HUES64 (cell line): ENCODE measurements around the gene CDPF1.
"Not testable (repeated sequence)": the region's sequence is repeated elsewhere in the genome, so short reads cannot be mapped to it uniquely, and the experiment has no call there.

Experiments used
- H3K27ac ChIP-seq: 2 replicates; pipeline ENCODE4 v1.7.0; 2013; ENCODE audit warnings: low read depth, low read length, inconsistent platforms
- H3K27me3 ChIP-seq: 2 replicates; pipeline ENCODE4 v1.6.1; 2013; ENCODE audit warnings: mild to moderate bottlenecking, low read length; ENCODE audit not compliant: insufficient read depth
- H3K36me3 ChIP-seq: 2 replicates; pipeline ENCODE4 v1.6.1; 2013; ENCODE audit warnings: mild to moderate bottlenecking, low read length; ENCODE audit not compliant: insufficient read depth
- H3K4me1 ChIP-seq: 2 replicates; pipeline ENCODE4 v1.6.1; 2013; ENCODE audit warnings: mild to moderate bottlenecking, low read length, moderate library complexity; ENCODE audit not compliant: insufficient read depth
- H3K4me3 ChIP-seq: 2 replicates; pipeline ENCODE4 v1.5.1; 2013; ENCODE audit warnings: mild to moderate bottlenecking, low read length, moderate library complexity
- H3K9ac ChIP-seq: 2 replicates; pipeline ENCODE4 v1.6.1; 2013; ENCODE audit warnings: mild to moderate bottlenecking, low read depth, low read length
- H3K9me3 ChIP-seq: 2 replicates; pipeline ENCODE4 v1.6.1; 2013; ENCODE audit warnings: low read depth, low read length; ENCODE audit not compliant: insufficient read depth
- WGBS: fragments of 150-250, 120-280 bp; methylation state at CpG from one replicate; pipeline ENCODE4 v1.1.7; 2013; ENCODE audit warnings: missing lambda C conversion rate; 5-methylcytosine and 5-hydroxymethylcytosine counted together

Gene CDPF1

DNA sequence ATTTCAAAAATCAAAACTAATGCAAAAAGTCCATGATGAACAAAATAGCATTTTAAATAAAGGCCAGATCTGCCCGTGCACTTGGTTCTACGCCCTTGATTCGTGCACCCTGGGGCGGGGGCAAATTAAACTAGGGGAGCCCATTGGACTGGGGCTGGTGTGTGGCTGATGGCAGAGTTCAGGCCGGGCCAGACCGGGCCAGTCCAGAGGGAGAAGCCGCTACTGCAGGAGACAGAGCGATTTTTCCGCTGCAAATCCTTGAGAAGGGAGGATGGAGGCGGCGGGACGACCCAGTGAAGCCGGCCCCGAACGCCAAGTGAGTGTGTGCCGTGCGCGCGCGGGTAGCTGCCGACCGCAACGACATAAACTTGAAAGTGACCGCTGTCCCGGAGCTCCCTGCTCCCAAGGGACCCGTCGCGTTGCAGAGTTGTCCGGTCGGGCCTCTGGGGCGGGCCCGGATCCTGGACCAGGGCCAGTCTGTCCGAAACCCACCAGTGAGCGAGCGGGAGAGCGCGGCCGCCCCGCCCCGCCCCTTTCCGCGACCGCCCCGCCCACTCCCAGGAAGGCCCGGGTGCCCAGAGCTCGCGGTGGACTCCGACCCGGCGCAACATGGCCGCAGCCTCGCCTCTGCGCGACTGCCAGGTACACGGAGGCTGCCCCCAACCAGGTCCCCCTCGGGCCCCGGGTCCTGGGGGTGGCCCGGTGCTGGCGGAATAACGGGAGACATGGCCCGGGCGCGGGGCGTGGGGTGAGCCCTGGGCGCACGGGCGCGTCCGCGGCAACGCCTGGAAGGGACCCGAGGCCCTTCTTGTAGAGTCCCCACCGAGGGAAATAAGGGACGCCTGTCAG, 17.6 kb upstream of the CDPF1 start, which contains the start of gene TTC38:
TSS of gene TTC38 (plus strand) at position 578 of the 849 bp plus-strand sequence. CDS start at position 610, 32 bp downstream.
- WGBS, result 2% methylated on average over 74 of the region's 74 CpGs
- H3K27ac ChIP-seq, result no peak within 1 kb of the TSS

DNA sequence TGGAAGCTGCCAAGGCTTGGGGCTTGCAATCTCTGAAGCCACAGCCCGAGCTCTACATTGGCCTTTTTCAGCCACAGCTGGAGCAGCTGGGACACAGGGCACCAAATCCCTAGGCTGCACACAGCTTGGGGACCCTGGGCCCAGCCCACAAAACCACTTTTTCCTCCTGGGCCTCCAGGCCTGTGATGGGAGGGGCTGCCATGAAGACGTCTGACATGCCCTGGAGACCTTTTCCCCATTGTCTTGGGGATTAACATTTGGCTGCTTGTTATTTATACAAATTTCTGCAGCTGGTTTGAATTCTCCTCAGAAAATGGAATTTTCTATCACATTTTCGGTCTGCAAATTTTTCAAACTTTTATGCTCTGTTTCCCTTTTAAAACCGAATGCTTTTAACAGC, 15.5 kb upstream of the CDPF1 start:
- H3K36me3 ChIP-seq, H3K9me3 ChIP-seq, H3K4me3 ChIP-seq, H3K4me1 ChIP-seq, H3K9ac ChIP-seq, H3K27ac ChIP-seq: not testable (repeated sequence)
- WGBS, result 85% methylated on average over 4 of the region's 4 CpGs
- peaks cover 54% of the 10 kb centered on the region for H3K27me3 ChIP-seq

More for the DNA sequence above, 17.6 kb upstream of the CDPF1 start, which contains the start of gene TTC38:
- H3K4me1 ChIP-seq, result peaks cover 2% of the 10 kb centered on the region; the same call in 1 of the 2 replicates
- H3K36me3 ChIP-seq, result peaks cover 7% of the 10 kb centered on the region; the same call in 1 of the 2 replicates
- peak within 1 kb of the TSS; percentile 69 for H3K9ac ChIP-seq
- peaks cover 10% of the 10 kb centered on the region for H3K9me3 ChIP-seq
- peak within 1 kb of the TSS; percentile 69 for H3K4me3 ChIP-seq
- peaks cover 34% of the 10 kb centered on the region for H3K27me3 ChIP-seq

DNA sequence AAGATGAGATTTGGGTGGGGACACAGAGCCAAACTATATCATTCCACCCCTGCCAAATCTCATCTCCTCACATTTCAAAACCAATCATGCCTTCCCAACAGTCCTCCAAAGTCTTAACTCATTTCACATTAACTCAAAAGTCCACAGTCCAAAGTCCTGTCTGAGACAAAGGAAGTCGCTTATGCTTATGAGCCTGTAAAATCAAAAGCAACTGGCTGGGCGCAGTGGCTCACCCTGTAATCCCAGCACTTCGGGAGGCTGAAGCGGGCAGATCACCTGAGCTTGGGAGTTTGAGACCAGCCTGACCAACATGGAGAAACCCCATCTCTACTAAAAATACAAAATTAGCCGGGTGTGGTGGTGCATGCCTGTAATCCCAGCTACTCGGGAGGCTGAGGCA, 14.4 kb upstream of the CDPF1 start:
- over 99% methylated on average over 6 of the region's 6 CpGs for WGBS
- not testable (repeated sequence) for H3K36me3 ChIP-seq, H3K27ac ChIP-seq, H3K4me3 ChIP-seq, H3K4me1 ChIP-seq, H3K9me3 ChIP-seq, H3K9ac ChIP-seq
- H3K27me3 ChIP-seq, result peaks cover 65% of the 10 kb centered on the region

DNA sequence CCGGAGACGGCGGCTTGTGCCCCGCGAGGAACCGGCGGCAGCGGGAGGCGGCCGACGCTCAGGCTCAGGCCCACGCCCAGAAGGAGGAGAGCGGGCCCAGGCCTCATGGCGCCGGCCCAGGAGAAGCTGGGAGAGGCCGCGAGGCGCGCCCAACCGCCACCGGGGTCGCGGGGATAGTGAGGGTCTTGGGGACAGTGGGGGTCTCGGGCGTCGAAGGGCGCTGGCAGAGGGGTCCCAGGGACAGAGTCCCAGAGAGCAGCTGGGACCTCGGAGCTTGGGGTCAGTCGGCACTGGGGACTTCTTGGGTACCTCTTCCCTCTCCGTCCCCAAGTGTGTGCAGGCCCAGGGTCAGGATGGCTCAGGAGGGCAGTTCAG, 13.1 kb upstream of the CDPF1 start, which contains the start of gene PKDREJ:
TSS of gene PKDREJ (minus strand) at position 128 of the 375 bp plus-strand sequence. CDS start at position 107, 21 bp downstream.
- WGBS, result 43% methylated on average over 30 of the region's 30 CpGs
- Histone ChIP-seq H3K36me3 (no peaks in the 10 kb centered on the region), H3K9ac (no peak within 1 kb of the TSS; the same call in 1 of the 2 replicates), H3K4me1 (peaks cover 2% of the 10 kb centered on the region; the same call in 1 of the 2 replicates), H3K4me3 (peak within 1 kb of the TSS; percentile 35), H3K27ac (no peak within 1 kb of the TSS), H3K27me3 (peaks cover 77% of the 10 kb centered on the region), H3K9me3 (peaks cover 15% of the 10 kb centered on the region)

DNA sequence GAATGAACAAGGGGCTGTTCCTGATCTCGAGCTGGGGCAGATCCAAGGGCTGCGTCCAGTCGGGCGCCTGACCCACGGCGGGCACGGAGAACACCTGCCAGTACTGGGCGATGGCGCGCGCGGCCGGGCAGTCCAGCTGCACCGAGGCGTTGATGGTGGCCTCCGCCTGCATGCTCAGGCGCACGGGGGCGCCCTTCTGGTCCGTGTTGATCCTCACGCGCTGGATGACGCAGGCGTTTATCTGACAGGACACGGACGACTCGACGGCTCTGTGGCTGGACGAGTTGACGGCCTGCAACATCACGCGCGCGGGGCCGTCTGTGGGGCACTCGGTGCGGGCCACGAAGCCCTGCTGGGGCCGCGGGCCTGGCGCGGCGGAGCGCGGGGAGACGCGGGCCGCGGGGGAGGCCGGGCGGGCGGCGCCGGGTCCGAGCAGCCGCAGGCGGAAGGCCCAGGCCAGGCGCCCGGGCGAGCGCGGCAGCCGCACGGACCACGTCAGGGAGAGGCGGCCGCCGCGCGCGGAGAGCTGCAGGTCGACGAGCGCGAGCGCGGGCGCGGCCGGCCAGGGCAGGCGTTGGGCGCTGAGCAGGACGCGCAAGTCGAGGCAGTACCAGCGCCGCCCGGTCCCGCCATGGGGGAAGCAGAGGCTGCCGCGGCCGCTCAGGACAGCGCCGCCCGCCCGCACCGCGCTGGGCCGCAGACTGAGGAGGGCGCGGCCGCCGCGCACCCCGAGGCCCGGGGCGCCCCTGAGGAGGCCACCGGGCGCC, 12.5 kb upstream of the CDPF1 start:
- 8% methylated on average over 109 of the region's 109 CpGs for WGBS
- H3K4me3 ChIP-seq, result peak overlapping the region; percentile 35

DNA sequence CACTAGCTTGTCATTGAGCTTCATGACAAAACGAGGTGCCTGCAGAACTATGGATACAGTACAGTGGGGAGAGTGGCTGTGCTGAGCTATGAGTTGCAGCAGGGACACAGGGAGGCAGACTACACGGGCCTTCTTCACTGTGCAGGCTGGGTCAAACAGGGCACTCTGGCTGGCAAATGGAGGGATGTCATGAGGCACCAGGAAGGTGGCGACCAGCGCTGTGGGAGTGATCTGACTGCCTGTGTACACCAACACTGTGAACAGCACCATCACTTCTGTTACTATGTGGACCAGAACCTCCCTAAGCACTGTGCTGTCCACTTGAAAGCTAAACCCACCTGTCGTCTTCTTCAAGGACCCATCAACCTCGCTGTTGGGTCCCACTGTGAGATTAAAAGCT, 9.9 kb upstream of the CDPF1 start:
- 83% methylated on average over 6 of the region's 6 CpGs for WGBS
- Histone ChIP-seq H3K27ac (no peak overlapping the region), H3K27me3 (peaks cover 75% of the 10 kb centered on the region)

More for the DNA sequence above, 12.5 kb upstream of the CDPF1 start:
- Histone ChIP-seq H3K36me3 (no peaks in the 10 kb centered on the region), H3K27ac (no peak overlapping the region), H3K9ac (no peak overlapping the region; the same call in 1 of the 2 replicates), H3K27me3 (peaks cover 83% of the 10 kb centered on the region), H3K9me3 (peaks cover 15% of the 10 kb centered on the region), H3K4me1 (peaks cover 2% of the 10 kb centered on the region; the same call in 1 of the 2 replicates)

DNA sequence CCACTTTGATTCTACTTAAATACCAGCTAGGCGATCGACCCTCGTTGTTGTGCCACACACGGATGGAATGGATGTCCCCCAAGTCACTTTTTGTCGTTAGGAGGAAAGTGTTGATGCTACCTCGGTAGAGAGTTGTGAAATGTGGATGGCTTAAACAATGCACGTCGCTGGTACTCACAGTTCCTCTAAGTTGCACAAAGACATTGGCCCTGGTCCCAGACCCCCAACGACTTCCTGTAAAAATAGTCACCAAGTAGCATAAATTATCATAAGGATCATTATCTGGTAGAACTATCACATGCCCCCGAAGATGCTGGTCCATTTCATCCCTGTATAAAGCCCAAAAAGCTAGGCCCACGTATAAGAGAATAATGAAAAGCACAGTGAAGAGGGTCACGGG, 9.3 kb upstream of the CDPF1 start:
- Histone ChIP-seq H3K4me1 (no peaks in the 10 kb centered on the region), H3K36me3 (no peaks in the 10 kb centered on the region), H3K27ac (no peak overlapping the region), H3K9me3 (peaks cover 5% of the 10 kb centered on the region; the same call in 1 of the 2 replicates), H3K9ac (no peak overlapping the region), H3K27me3 (peaks cover 73% of the 10 kb centered on the region), H3K4me3 (no peak overlapping the region)
- 90% methylated on average over 12 of the region's 12 CpGs for WGBS

More for the DNA sequence above, 9.9 kb upstream of the CDPF1 start:
- no peak overlapping the region for H3K4me3 ChIP-seq
- no peaks in the 10 kb centered on the region for H3K36me3 ChIP-seq
- no peaks in the 10 kb centered on the region for H3K4me1 ChIP-seq
- peaks cover 8% of the 10 kb centered on the region for H3K9me3 ChIP-seq
- H3K9ac ChIP-seq, result no peak overlapping the region

GRCh38 chr22:46256358-46256958, 6.4 kb upstream of the CDPF1 start:
- no peak overlapping the region for H3K9ac ChIP-seq
- H3K4me3 ChIP-seq, result no peak overlapping the region
- H3K27ac ChIP-seq, result no peak overlapping the region
- H3K4me1 ChIP-seq, result peaks cover under 1% of the 10 kb centered on the region; the same call in 1 of the 2 replicates
- 77% methylated on average over 8 of the region's 8 CpGs for WGBS
- no peaks in the 10 kb centered on the region for H3K36me3 ChIP-seq
- peaks cover 45% of the 10 kb centered on the region for H3K27me3 ChIP-seq
- 0 out of 2 replicates have a peak, but pooled peaks cover 5% of the 10 kb centered on the region for H3K9me3 ChIP-seq

GRCh38 chr22:46251816-46252380, 1.8 kb upstream of the CDPF1 start:
- H3K27ac ChIP-seq, result no peak overlapping the region
- H3K9me3 ChIP-seq, result no peaks in the 10 kb centered on the region
- no peak overlapping the region for H3K4me3 ChIP-seq
- no peak overlapping the region for H3K9ac ChIP-seq
- WGBS, result 92% methylated on average over 8 of the region's 9 CpGs
- H3K4me1 ChIP-seq, result peaks cover 5% of the 10 kb centered on the region; the same call in 1 of the 2 replicates
- peaks cover 11% of the 10 kb centered on the region for H3K27me3 ChIP-seq
- no peaks in the 10 kb centered on the region for H3K36me3 ChIP-seq

DNA sequence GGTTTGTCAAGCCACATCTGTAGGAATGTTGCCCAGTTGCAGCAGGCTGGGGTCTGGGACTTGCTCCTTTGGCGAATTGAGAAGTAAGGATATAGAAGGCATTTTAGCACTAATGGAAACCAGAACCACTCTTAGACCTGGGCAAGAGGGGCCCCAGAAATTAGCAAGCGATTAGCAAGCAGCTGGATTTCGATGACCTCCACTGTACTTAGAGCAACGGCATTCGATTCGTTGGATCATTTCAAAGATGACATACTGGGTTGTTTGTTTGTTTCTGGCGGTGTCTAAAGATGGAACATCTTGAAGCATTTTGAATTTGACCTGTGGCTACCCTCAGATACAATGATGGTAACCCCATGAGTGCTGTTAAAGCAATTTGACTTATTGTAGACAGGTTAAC, 1.2 kb upstream of the CDPF1 start:
- H3K4me1 ChIP-seq, result peaks cover 5% of the 10 kb centered on the region; the same call in 1 of the 2 replicates
- 83% methylated on average over 7 of the region's 7 CpGs for WGBS
- peaks cover 11% of the 10 kb centered on the region for H3K27me3 ChIP-seq
- peak overlapping the region; percentile 79; the same call in 1 of the 2 replicates for H3K9ac ChIP-seq
- H3K36me3 ChIP-seq, result peaks cover 3% of the 10 kb centered on the region; the same call in 1 of the 2 replicates
- H3K9me3 ChIP-seq, result no peaks in the 10 kb centered on the region
- no peak overlapping the region for H3K27ac ChIP-seq
- H3K4me3 ChIP-seq, result peak overlapping the region; percentile 94
